Adrenal gland (tissue), 12 donors: ENCODE results near the gene ALDH16A1. TPM values are rescaled to one million over a fixed set of nuclear protein-coding genes. Genes with fewer than 3 reads are reported as not detected.

Experiments
- DNase-seq, 7 donors: peaks; one replicate each; pipeline ENCODE4 v3.0.0-alpha.2; 2019 to 2020
- H3K27ac ChIP-seq, 5 donors: fragments of 200-600 bp; sonication (generic) in 4 of 5; 1 replicate in 3 of 5; 2 replicates in 2 of 5; pipeline versions ENCODE4 v1.5.1 to v1.8.0; 2016 to 2020; ENCODE audit warnings: mild to moderate bottlenecking in 1 of 5
- H3K27me3 ChIP-seq: fragments of 200-600 bp; 2 replicates; pipeline ENCODE4 v1.8.0; 2021
- H3K36me3 ChIP-seq, 2 donors: fragments of 200-600 bp; replicated peaks in 1 of 2; 1 replicate in 1 of 2; 2 replicates in 1 of 2; pipeline versions ENCODE4 v1.5.1 to v1.8.0; 2018 to 2022
- H3K4me1 ChIP-seq, 2 donors: fragments of 200-600 bp; replicated peaks in 1 of 2; 1 replicate in 1 of 2; 2 replicates in 1 of 2; pipeline versions ENCODE4 v1.5.1 to v1.8.0; 2018 to 2021
- H3K4me3 ChIP-seq, 4 donors: fragments of 200-600 bp; sonication (generic) in 3 of 4; one replicate each; pipeline ENCODE4 v1.5.1; 2016 to 2018
- H3K9me3 ChIP-seq, 3 donors: fragments of 200-600 bp; sonication (generic) in 1 of 3; replicated peaks in 1 of 3; 1 replicate in 2 of 3; 2 replicates in 1 of 3; pipeline versions ENCODE4 v1.5.1 to v1.8.0; 2016 to 2021
- CTCF ChIP-seq, 6 experiments: fragments of 450-650 bp in 4 of 6; fragments of 200-600 bp in 2 of 6; sonication (generic) in 1 of 6; IDR thresholded peaks; 1 replicate in 5 of 6; 2 replicates in 1 of 6; pipeline versions ENCODE4 v1.5.1 to v1.8.0; 2016 to 2021; ENCODE audit warnings: antibody characterized with exemption in 6 of 6, mild to moderate bottlenecking in 2 of 6, moderate library complexity in 1 of 6
- POLR2A ChIP-seq, 2 donors: fragments of 450-650 bp; IDR thresholded peaks; one replicate each; pipeline ENCODE4 v1.6.1; 2017; ENCODE audit warnings: antibody characterized with exemption in 2 of 2, mild to moderate bottlenecking in 2 of 2, moderate library complexity in 1 of 2
- WGBS, 4 donors: extraction: QIAGEN DNeasy Blood & Tissue Kit in 2 of 4; methylation state at CpG; one replicate each; pipeline versions ENCODE4 v1.1.5 to v1.1.7; 2013 to 2017; 5-methylcytosine and 5-hydroxymethylcytosine counted together
- intact Hi-C, 2 donors: fragments of 100-400 bp; cut with DNase I; formaldehyde crosslinking; loops; one replicate each; pipeline versions ENCODE4 v1.14.1 to v1.15.0; 2022 to 2023
- polyA plus RNA-seq, 3 donors: library from polyadenylated mRNA; stranded (reverse); fragments of 200-250 nt in 2 of 3; fragments of 350-450 nt in 1 of 3; fragmentation: Illumina TruSeq in 1 of 3; extraction: RNeasy Lipid Tissue Mini Kit (QIAGEN cat#74804) in 1 of 3; gene quantifications; one replicate each; pipeline ENCODE4 v1.2.3, GENCODE V29; 2013 to 2014
- total RNA-seq, 9 donors: library from RNA; depleted of rRNA in 4 of 9; stranded (reverse); fragments of >200 nt in 4 of 9; fragments of 120-200 nt in 1 of 9; fragmentation: NEBNext Ultra II Directional in 1 of 9; extraction: Animal tissue kit (Norgen Biotek cat#: 25700) in 1 of 9; gene quantifications; one replicate each; pipeline versions ENCODE4 v1.1.0 to v1.2.4, GENCODE V29; 2013 to 2023
- donor health status: healthy with polysubstance abuse.
- donor health status: Bipolar disorder and iron deficiency.
- donor health status: DM: yes; HTN: yes; CAD: no.
- donor health status: DM: no; HTN: no; CAD: no.
- donor health status: DM: no; HTN: no; CAD: no.
- donor health status: DM: yes; HTN: yes; CAD: no.

The ALDH16A1 gene
- total and polyA plus RNA-seq, 12 donors, result 3.6 to 95.5 (median 29.7) TPM

GRCh38 chr19:49407482-49408015 lies 45.5 kb upstream of the ALDH16A1 start:
- no peak for DNase-seq
- Histone ChIP-seq H3K9me3 (no peaks in the 10 kb centered on the region), H3K27ac (no peak overlapping the region), H3K36me3 (no peaks in the 10 kb centered on the region), H3K27me3 (no peaks in the 10 kb centered on the region), H3K4me1 (no peaks in the 10 kb centered on the region), H3K4me3 (no peak overlapping the region)
- WGBS, 4 donors, result 77 to 88% (median 86%) methylated on average over 12 to 16 of the region's 16 CpGs
- intact Hi-C loops, result no loop called here
- TF ChIP-seq POLR2A (IDR thresholded peaks at IDR 0.05) (no peak), CTCF (IDR thresholded peaks at IDR 0.05) (no peak)

- WGBS, 4 donors, result 53 to 84% (median 68%) methylated on average over 4 to 8 of the region's 8 CpGs
- no peaks in the 10 kb centered on the region for H3K27me3 ChIP-seq
- H3K27ac ChIP-seq, result no peak overlapping the region
- H3K36me3 ChIP-seq, result no peaks in the 10 kb centered on the region
- no peak for DNase-seq
- TF ChIP-seq CTCF (IDR thresholded peaks at IDR 0.05), result no peak
- TF ChIP-seq POLR2A (IDR thresholded peaks at IDR 0.05), result no peak
- no peaks in the 10 kb centered on the region for H3K4me1 ChIP-seq
- intact Hi-C loops, result no loop called here
- no peak overlapping the region for H3K4me3 ChIP-seq
- H3K9me3 ChIP-seq, result no peaks in the 10 kb centered on the region
These were observed 44.1 kb upstream of the ALDH16A1 start for GRCh38 chr19:49408816-49409440.

GRCh38 chr19:49409441-49410029 lies 43.5 kb upstream of the ALDH16A1 start:
- intact Hi-C loops, result no loop called here
- TF ChIP-seq CTCF (IDR thresholded peaks at IDR 0.05), result no peak
- no peak for TF ChIP-seq POLR2A (IDR thresholded peaks at IDR 0.05)
- no peak overlapping the region for H3K4me3 ChIP-seq
- H3K9me3 ChIP-seq, result no peaks in the 10 kb centered on the region
- H3K36me3 ChIP-seq, result no peaks in the 10 kb centered on the region
- no peaks in the 10 kb centered on the region for H3K4me1 ChIP-seq
- no peak for DNase-seq
- H3K27me3 ChIP-seq, result no peaks in the 10 kb centered on the region
- 64 to 72% (median 69%) methylated on average over 4 to 5 of the region's 5 CpGs for WGBS, 4 donors
- H3K27ac ChIP-seq, result no peak overlapping the region

- no peaks in the 10 kb centered on the region for H3K36me3 ChIP-seq
- WGBS, 4 donors, result 59 to 85% (median 74%) methylated on average over 2 to 3 of the region's 3 CpGs
- H3K27me3 ChIP-seq, result no peaks in the 10 kb centered on the region
- no peak overlapping the region for H3K27ac ChIP-seq
- intact Hi-C loops, result no loop called here
- no peak overlapping the region for H3K4me3 ChIP-seq
- H3K9me3 ChIP-seq, result no peaks in the 10 kb centered on the region
- TF ChIP-seq POLR2A (IDR thresholded peaks at IDR 0.05), result no peak
- no peak for TF ChIP-seq CTCF (IDR thresholded peaks at IDR 0.05)
- H3K4me1 ChIP-seq, result no peaks in the 10 kb centered on the region
- no peak for DNase-seq
These were observed 41.2 kb upstream of the ALDH16A1 start for GRCh38 chr19:49411681-49412326.
